C4-2B (cell line): Measurements from ENCODE around the gene TRIM2.

ENCODE experiments used
- H3K27ac ChIP-seq: fragments of 450-650 bp; 2 replicates; pipeline ENCODE4 v1.5.1; 2017
- ZFX ChIP-seq: fragments of 450-650 bp; IDR thresholded peaks from 2 replicates; pipeline ENCODE4 v1.6.1; 2017
- TF ChIP-seq, protein P1 (sequence below): fragments of 450-650 bp; conservative IDR thresholded peaks from 2 replicates; pipeline ENCODE4 v1.5.1; 2017; ENCODE audit warnings: mild to moderate bottlenecking

The TRIM2 gene

GRCh38 chr4:153177841-153178240 is 26.4 kb upstream of the TRIM2 start:
- no peak for TF ChIP-seq ZFX
- TF ChIP-seq, protein P1, sequence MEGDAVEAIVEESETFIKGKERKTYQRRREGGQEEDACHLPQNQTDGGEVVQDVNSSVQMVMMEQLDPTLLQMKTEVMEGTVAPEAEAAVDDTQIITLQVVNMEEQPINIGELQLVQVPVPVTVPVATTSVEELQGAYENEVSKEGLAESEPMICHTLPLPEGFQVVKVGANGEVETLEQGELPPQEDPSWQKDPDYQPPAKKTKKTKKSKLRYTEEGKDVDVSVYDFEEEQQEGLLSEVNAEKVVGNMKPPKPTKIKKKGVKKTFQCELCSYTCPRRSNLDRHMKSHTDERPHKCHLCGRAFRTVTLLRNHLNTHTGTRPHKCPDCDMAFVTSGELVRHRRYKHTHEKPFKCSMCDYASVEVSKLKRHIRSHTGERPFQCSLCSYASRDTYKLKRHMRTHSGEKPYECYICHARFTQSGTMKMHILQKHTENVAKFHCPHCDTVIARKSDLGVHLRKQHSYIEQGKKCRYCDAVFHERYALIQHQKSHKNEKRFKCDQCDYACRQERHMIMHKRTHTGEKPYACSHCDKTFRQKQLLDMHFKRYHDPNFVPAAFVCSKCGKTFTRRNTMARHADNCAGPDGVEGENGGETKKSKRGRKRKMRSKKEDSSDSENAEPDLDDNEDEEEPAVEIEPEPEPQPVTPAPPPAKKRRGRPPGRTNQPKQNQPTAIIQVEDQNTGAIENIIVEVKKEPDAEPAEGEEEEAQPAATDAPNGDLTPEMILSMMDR = no peak
- H3K27ac ChIP-seq = no peak overlapping the region

DNA sequence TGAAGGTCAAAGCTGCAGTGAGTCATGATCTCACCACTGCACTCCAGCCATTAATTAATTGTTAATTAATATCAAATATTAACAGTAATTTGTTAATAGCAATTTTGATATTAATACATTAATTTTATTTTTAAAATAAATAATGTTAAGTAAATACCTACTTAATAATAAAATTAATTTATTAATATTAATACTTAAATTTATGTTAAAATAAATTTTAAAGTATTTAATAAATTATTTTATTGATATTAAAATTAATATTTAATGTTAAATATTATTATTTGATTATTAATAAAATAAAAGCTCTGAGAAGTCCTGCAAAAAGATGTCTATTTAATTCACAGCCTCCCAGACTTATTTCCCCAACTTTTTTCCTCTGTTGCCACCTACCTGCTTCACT is 25.1 kb upstream of the TRIM2 start:
- no peak overlapping the region for H3K27ac ChIP-seq
- TF ChIP-seq ZFX = no peak
- TF ChIP-seq, protein P1 = no peak

- TF ChIP-seq, protein P1 = no peak
- no peak for TF ChIP-seq ZFX
- H3K27ac ChIP-seq = no peak overlapping the region
Measured at GRCh38 chr4:153181293-153181692, 22.9 kb upstream of the TRIM2 start.

GRCh38 chr4:153181700-153182099 is 22.5 kb upstream of the TRIM2 start:
- TF ChIP-seq ZFX = no peak
- TF ChIP-seq, protein P1 = no peak
- H3K27ac ChIP-seq = no peak overlapping the region

- TF ChIP-seq, protein P1 = no peak
- no peak for TF ChIP-seq ZFX
- H3K27ac ChIP-seq = no peak overlapping the region
Measured at GRCh38 chr4:153183146-153183545, 21.1 kb upstream of the TRIM2 start.

DNA sequence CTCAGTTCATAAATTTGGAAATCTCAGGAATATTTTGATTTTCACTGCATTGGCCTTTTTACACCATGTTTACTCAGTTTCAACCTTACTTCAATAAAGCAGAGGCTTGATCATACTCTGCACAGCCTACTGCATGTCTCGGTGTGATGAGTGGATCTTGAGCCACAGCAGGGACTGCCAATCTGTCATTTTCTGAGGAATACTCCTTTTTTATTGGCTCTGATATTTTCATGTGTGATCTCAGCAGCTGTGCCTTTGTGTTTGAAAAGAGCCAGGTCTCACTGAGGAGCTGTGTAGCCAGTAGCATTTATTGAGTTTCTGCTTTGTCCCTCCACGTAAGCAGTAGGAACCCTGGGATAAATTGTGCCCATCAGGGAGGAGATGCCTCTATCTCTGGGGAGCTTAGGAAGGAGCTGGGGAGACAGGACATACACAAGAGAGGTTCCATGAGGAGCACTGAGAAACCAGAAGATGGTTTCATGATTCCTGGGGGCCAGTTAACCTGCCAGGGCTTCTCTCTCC is 18.9 kb upstream of the TRIM2 start:
- TF ChIP-seq, protein P1 = no peak
- no peak for TF ChIP-seq ZFX

DNA sequence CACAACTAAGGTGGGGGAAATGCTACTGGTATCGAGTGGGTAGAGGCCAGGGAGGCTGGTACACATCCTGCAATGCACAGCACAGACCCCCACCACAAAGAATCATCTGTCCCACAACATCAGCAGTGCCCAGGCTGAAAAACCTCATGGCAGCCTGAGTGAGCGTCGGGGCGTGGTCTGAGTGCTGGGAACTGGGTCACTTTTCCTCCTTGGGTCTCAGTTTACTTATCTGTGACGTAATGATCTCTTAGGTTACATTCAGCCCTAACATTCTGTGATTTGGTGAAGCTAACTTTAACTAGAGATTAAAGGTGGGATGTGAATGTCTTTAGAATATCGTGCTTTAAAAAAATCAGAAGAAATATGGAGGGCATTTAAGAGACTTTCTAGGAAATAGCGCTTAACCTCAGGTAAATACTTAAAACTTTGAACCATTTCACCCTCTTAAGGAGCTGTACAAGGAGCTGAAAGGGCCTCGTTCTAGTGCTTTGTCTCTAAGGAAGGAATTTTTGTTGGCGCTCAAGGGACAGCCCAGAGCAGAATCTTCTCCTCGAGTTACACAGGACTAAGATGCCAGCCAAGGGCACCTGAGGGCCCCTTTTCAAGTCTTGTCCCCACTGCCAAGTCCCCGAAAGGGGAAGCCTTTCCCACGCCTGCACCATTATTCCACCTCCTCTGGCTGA is 18.1 kb upstream of the TRIM2 start:
- H3K27ac ChIP-seq = no peak overlapping the region
- TF ChIP-seq, protein P1 = no peak
- TF ChIP-seq ZFX = no peak

More for the DNA sequence above, 18.9 kb upstream of the TRIM2 start:
- H3K27ac ChIP-seq = no peak overlapping the region
